CD4-positive, alpha-beta T cell treated with Interleukin-2 at 100 ng/mL for 4 hours (primary cell): Measurements from ENCODE around the gene C2orf76.
A peak's percentile ranks its signal among the peaks of the same experiment; 100 is the strongest.
"Not testable (repeated sequence)": the region's sequence is repeated elsewhere in the genome, so short reads cannot be mapped to it uniquely, and the experiment has no call there.

Experiments
- DNase-seq: peaks from one replicate; pipeline ENCODE4 v3.0.0-alpha.2; 2020; ENCODE audit warnings: low spot score

C2orf76 gene

GRCh38 chr2:119293900-119294299 lies 72.7 kb downstream of the C2orf76 start:
- DNase-seq = no peak

GRCh38 chr2:119293254-119293653 lies 73.4 kb downstream of the C2orf76 start:
- no peak for DNase-seq

GRCh38 chr2:119292226-119292625 lies 74.4 kb downstream of the C2orf76 start:
- DNase-seq = no peak

- no peak for DNase-seq
Observed at GRCh38 chr2:119291588-119292167, 75.0 kb downstream of the C2orf76 start.

GRCh38 chr2:119290859-119291587 lies 75.6 kb downstream of the C2orf76 start:
- DNase-seq = no peak

GRCh38 chr2:119289642-119290041 lies 77.0 kb downstream of the C2orf76 start:
- no peak for DNase-seq

GRCh38 chr2:119289093-119289492 lies 77.5 kb downstream of the C2orf76 start:
- DNase-seq = no peak

GRCh38 chr2:119288576-119288975 lies 78.1 kb downstream of the C2orf76 start:
- no peak for DNase-seq

GRCh38 chr2:119286661-119287060 lies 80.0 kb downstream of the C2orf76 start:
- no peak for DNase-seq

GRCh38 chr2:119283873-119284331 lies 82.7 kb downstream of the C2orf76 start:
- DNase-seq = no peak

GRCh38 chr2:119282996-119283511 lies 83.6 kb downstream of the C2orf76 start:
- DNase-seq = no peak

- DNase-seq = no peak
Observed at GRCh38 chr2:119282146-119282995, 84.3 kb downstream of the C2orf76 start.

GRCh38 chr2:119280680-119281079 lies 86.0 kb downstream of the C2orf76 start:
- no peak for DNase-seq

- DNase-seq = no peak
Observed at GRCh38 chr2:119279666-119280065, 87.0 kb downstream of the C2orf76 start.

- no peak for DNase-seq
Observed at GRCh38 chr2:119278946-119279345, 87.7 kb downstream of the C2orf76 start.

- not testable (repeated sequence) for DNase-seq
Observed at GRCh38 chr2:119278385-119278784, 88.2 kb downstream of the C2orf76 start.

GRCh38 chr2:119276864-119277263 lies 89.8 kb downstream of the C2orf76 start:
- no peak for DNase-seq

- no peak for DNase-seq
Observed at GRCh38 chr2:119267604-119268003, 99.0 kb downstream of the C2orf76 start.

- no peak for DNase-seq
Observed at GRCh38 chr2:119266091-119266589, 100.5 kb downstream of the C2orf76 start.

- DNase-seq = no peak
Observed at GRCh38 chr2:119265693-119266066, 101.0 kb downstream of the C2orf76 start.

- peak; percentile 25 for DNase-seq
Observed at GRCh38 chr2:119264781-119265692, 101.6 kb downstream of the C2orf76 start.
